Left ventricle myocardium superior (tissue), 1 donor: ENCODE results near the gene CXCR6. TPM values are rescaled to one million over a fixed set of nuclear protein-coding genes. Genes with fewer than 3 reads are reported as not detected.
A peak's percentile ranks its signal among the peaks of the same experiment; 100 is the strongest.
"Not testable (repeated sequence)": the region's sequence is repeated elsewhere in the genome, so short reads cannot be mapped to it uniquely, and the experiment has no call there.

ENCODE experiments used
- ATAC-seq: fragments of 200-7000 bp; cut with Tn5 transposase; one replicate; pipeline ENCODE4 v1.9.1; 2020; ENCODE audit warnings: mild to moderate bottlenecking, moderate library complexity
- DNase-seq: peaks from one replicate; pipeline ENCODE4 v3.0.0-alpha.2; 2020
- intact Hi-C: fragments of 100-400 bp; cut with micrococcal nuclease; formaldehyde crosslinking; loops from one replicate; pipeline ENCODE4 v1.11.0; 2022
- total RNA-seq: library from RNA; stranded (reverse); fragmentation: NEBNext Ultra II Directional; extraction: Animal tissue kit (Norgen Biotek cat#: 25700); gene quantifications from one replicate; pipeline ENCODE4 v1.2.1, GENCODE V29; 2021
- donor health status: DM: no; HTN: yes; CAD: no; lungs with severe emphysema.

The CXCR6 gene
- total RNA-seq, 1 donor from 2014 or later = 0.59 TPM

DNA sequence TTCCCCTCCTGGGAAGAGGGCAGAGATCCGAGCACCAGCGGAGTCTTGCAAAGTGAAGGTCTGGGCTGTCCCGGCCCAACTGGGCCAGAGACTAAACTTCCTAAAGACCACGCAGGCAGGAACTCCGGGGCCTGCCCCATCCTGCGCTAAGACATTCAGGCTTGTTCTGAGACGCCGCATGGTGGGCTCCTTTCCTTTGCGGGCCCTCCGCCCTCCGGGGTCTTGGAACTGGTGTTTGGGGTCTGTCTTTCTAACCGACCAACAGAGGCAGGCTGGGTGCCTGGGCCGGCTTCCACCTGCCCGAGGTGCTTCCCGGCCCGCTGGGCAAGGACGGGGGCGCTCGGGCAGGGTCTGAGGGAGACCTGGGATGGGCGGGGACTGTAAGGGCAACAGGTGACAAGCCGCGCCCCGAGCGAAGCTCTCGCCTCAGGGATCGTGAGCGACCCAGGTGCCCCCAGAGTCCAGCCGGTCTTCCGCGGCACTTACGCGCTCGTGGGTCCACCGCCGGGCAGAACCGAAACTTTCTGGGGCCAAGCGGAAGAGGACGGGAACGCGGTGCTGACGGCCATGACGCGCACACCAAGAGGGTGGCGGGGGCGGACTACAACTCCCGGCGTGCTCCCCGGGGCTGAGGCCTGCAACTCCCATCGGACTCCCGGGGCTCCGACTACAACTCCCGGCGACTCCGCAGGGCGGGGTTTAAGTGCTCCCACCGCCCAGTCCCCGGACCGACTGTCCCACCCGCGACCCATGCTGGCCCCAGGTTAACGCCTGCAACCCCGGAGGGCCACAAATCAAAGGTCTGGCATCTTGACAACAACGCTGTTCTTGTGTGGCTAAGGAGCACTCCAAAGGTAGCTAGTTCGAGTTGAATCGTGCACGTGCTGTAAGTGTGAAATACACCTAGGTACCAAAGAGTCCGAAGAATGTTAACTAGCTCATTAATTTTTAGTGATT lies 52.2 kb downstream of the CXCR6 start, which contains the start of gene FYCO1:
Gene FYCO1 (minus strand): TSS at position 589 of the 957 bp plus-strand sequence. CDS start 10,914 bp downstream, outside the sequence.
- intact Hi-C loops = no loop called here
- DNase-seq (peak; percentile 97), ATAC-seq (peak; percentile 90)

DNA sequence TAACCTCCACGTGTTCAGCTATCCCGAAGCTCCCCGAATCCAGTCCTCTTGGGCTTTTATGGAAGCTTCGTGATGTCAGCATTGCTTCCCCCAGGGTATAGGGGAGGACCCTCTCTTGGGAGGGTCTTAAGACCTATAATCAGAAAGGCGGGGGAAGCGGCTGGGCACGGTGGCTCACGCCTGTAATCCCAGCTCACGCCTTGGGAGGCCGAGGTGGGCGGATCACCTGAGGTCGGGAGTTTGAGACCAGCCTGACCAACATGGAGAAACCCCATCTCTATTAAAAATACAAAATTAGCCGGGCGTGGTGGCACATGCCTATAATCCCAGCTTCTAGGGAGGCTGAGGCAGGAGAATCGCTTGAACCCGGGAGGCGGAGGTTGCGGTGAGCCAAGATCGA lies 54.2 kb downstream of the CXCR6 start:
- ATAC-seq, intact Hi-C loops, DNase-seq: not testable (repeated sequence)

DNA sequence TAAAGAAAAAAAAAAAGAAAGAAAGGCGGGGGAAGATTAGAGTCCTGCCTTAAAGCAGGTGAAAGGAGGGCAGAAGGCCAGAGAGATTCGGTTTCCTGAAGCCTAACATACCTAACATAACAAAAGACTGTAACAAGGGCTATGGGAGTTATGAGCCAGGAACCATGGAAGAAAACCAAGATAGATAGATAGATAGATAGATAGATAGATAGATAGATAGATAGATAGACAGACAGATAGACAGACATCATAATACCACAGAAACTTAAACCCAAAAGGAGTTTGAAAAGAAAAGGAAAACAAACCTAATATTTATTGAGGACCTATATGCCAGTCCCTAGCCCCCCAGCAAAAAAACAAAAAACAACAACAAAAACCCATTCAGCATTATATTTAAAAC lies 54.7 kb downstream of the CXCR6 start:
- intact Hi-C loops = no loop called here
- ATAC-seq (no peak), DNase-seq (no peak)

Other genes with a start within 250 kb of the CXCR6 start
- gene SLC6A20, start 146.9 kb upstream of the CXCR6 start, total RNA-seq = not detected
- 10.1 TPM for gene LZTFL1, start 101.3 kb upstream of the CXCR6 start, total RNA-seq
- gene CCR9, start 56.9 kb upstream of the CXCR6 start, total RNA-seq = not detected
- gene FYCO1, start 52.4 kb downstream of the CXCR6 start, total RNA-seq = 146 TPM
- not detected for gene XCR1, start 84.0 kb downstream of the CXCR6 start, total RNA-seq